Measurements from ENCODE around the gene GJD4.

GJD4 gene

GRCh38 chr10:35632027-35632426 is 26.9 kb downstream of the GJD4 start:
- no peak for DNase-seq

GRCh38 chr10:35633006-35633980 is 28.2 kb downstream of the GJD4 start:
- no peak for DNase-seq

GRCh38 chr10:35635576-35635975 is 30.4 kb downstream of the GJD4 start:
- DNase-seq = peak; percentile 19

- DNase-seq = no peak
Observed at GRCh38 chr10:35636956-35637355, 31.8 kb downstream of the GJD4 start.

GRCh38 chr10:35637462-35637861 is 32.3 kb downstream of the GJD4 start:
- no peak for DNase-seq

- no peak for DNase-seq
Observed at GRCh38 chr10:35638101-35638500, 33.0 kb downstream of the GJD4 start.

GRCh38 chr10:35639021-35639727 is 34.0 kb downstream of the GJD4 start:
- DNase-seq = no peak

- no peak for DNase-seq
Observed at GRCh38 chr10:35639728-35640401, 34.7 kb downstream of the GJD4 start.

- no peak for DNase-seq
Observed at GRCh38 chr10:35640474-35640873, 35.3 kb downstream of the GJD4 start.

GRCh38 chr10:35640951-35641675 is 36.0 kb downstream of the GJD4 start:
- DNase-seq = no peak

GRCh38 chr10:35641676-35642034 is 36.5 kb downstream of the GJD4 start:
- no peak for DNase-seq

GRCh38 chr10:35642035-35642792 is 37.1 kb downstream of the GJD4 start, which contains the start of gene FZD8:
FZD8 (minus strand) TSS chr10:35642296; CDS start chr10:35641429, 867 bp downstream.
- DNase-seq = peak; percentile 71

GRCh38 chr10:35642793-35643114 is 37.6 kb downstream of the GJD4 start:
- no peak for DNase-seq

- DNase-seq = peak; percentile 60
Observed at GRCh38 chr10:35643151-35644049, 38.3 kb downstream of the GJD4 start.

- no peak for DNase-seq
Observed at GRCh38 chr10:35644050-35644950, 39.2 kb downstream of the GJD4 start.

- no peak for DNase-seq
Observed at GRCh38 chr10:35650894-35651293, 45.8 kb downstream of the GJD4 start.

GRCh38 chr10:35652824-35653223 is 47.7 kb downstream of the GJD4 start:
- no peak for DNase-seq

GRCh38 chr10:35657621-35658020 is 52.5 kb downstream of the GJD4 start:
- DNase-seq = no peak
